GM12878 (cell line): ENCODE data around the gene NPIPB6.

ENCODE experiments used
- EZH2 ChIP-seq: IDR thresholded peaks from 2 replicates; pipeline ENCODE4 v1.6.1; 2012; ENCODE audit warnings: low read depth, mild to moderate bottlenecking, control low read depth, inconsistent platforms, low read length, borderline replicate concordance; ENCODE audit not compliant: control insufficient read depth
- FOXM1 ChIP-seq: IDR thresholded peaks from 2 replicates; pipeline ENCODE4 v1.6.1; 2012; ENCODE audit warnings: low read depth, mild to moderate bottlenecking, inconsistent platforms, low read length, moderate library complexity
- POLR2A ChIP-seq: IDR thresholded peaks from 2 replicates; pipeline ENCODE4 v1.6.1; 2011; ENCODE audit warnings: low read depth, mild to moderate bottlenecking, low read length
- SUZ12 ChIP-seq: fragments of 200-600 bp; sonication (generic); IDR thresholded peaks from one replicate; pipeline ENCODE4 v1.6.1; 2018; ENCODE audit warnings: antibody characterized with exemption, mild to moderate bottlenecking; ENCODE audit not compliant: unreplicated experiment

GRCh38 chr16:28297308-28297707 lies 66.0 kb downstream of the NPIPB6 start:
- TF ChIP-seq POLR2A (no peak), FOXM1 (no peak), EZH2 (no peak), SUZ12 (no peak)
